Measurements from ENCODE around the gene MYOG.

GRCh38 chr1:203101813-203102634 lies 16.2 kb upstream of the MYOG start:
- TF ChIP-seq CTCF (optimal IDR thresholded peaks at IDR 0.05 in 1 of 3, IDR thresholded peaks at IDR 0.05 in 1 of 3, conservative IDR thresholded peaks at IDR 0.05 in 1 of 3; ENCODE audit: extremely low read depth in 1 of 3, insufficient read depth in 2 of 3, low read length in 3 of 3), result no peak
- TF ChIP-seq EZH2 (IDR thresholded peaks at IDR 0.05; ENCODE audit: low read length), result no peak
